ENCODE data around the gene SP7.
A peak's percentile ranks its signal among the peaks of the same experiment; 100 is the strongest.
"Not testable (repeated sequence)": the region's sequence is repeated elsewhere in the genome, so short reads cannot be mapped to it uniquely, and the experiment has no call there.

SP7 gene

GRCh38 chr12:53300187-53300586 lies 36.0 kb downstream of the SP7 start:
- Mint-ChIP-seq H3K36me3 (ENCODE audit: low read depth) (peaks cover 36% of the 10 kb centered on the region), H3K9me3 (no peaks in the 10 kb centered on the region), H3K27me3 (ENCODE audit: low read depth) (no peaks in the 10 kb centered on the region), H3K4me1 (peaks cover 52% of the 10 kb centered on the region), H3K27ac (peak overlapping the region; percentile 79 to 94 (median 85)), H3K4me3 (peak overlapping the region; percentile 93 to 100 (median 98))
- TF ChIP-seq, protein P1, sequence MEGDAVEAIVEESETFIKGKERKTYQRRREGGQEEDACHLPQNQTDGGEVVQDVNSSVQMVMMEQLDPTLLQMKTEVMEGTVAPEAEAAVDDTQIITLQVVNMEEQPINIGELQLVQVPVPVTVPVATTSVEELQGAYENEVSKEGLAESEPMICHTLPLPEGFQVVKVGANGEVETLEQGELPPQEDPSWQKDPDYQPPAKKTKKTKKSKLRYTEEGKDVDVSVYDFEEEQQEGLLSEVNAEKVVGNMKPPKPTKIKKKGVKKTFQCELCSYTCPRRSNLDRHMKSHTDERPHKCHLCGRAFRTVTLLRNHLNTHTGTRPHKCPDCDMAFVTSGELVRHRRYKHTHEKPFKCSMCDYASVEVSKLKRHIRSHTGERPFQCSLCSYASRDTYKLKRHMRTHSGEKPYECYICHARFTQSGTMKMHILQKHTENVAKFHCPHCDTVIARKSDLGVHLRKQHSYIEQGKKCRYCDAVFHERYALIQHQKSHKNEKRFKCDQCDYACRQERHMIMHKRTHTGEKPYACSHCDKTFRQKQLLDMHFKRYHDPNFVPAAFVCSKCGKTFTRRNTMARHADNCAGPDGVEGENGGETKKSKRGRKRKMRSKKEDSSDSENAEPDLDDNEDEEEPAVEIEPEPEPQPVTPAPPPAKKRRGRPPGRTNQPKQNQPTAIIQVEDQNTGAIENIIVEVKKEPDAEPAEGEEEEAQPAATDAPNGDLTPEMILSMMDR (IDR thresholded peaks at IDR 0.05; ENCODE audit: unreplicated experiment in 3 of 3): no peak

DNA sequence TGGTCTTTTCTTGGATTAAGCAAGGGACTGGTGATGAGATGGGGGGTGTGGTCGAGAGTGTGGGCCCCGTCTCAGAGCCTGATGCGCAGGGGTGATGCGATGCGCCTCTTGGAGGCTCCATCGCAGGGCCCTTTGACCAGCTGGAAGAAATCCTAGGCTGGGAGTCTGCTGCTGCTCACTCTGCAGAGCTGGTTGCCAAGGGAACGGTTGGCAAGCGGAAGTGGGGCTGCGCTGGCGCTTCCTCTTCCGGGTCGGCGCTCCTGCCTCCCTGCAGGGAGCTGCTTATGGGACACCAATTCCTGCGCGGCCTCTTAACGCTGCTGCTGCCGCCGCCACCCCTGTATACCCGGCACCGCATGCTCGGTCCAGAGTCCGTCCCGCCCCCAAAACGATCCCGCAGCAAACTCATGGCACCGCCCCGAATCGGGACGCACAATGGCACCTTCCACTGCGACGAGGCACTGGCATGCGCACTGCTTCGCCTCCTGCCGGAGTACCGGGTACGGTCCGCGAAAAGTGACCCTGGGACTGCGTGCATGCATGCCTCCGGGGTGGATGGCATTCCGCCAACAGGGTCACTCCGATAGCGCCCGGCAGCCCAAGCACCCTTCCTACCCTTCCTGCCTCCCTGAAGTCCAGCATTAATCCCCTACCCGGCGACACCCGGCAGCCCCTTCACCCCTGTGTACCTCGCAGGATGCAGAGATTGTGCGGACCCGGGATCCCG lies 36.5 kb downstream of the SP7 start, which contains the start of gene MYG1:
MYG1 (plus strand) TSS at position 242 of the 727 bp plus-strand sequence; CDS start at position 285, 43 bp downstream.
- H3K27ac Mint-ChIP-seq: peak within 1 kb of the TSS; percentile 79 to 94 (median 85)
- peaks cover 58% of the 10 kb centered on the region for H3K4me1 Mint-ChIP-seq
- TF ChIP-seq, protein P1 (IDR thresholded peaks at IDR 0.05; ENCODE audit: unreplicated experiment in 3 of 3): peak; percentile 18 to 47 (median 41)
- H3K27me3 Mint-ChIP-seq (ENCODE audit: low read depth): no peaks in the 10 kb centered on the region
- H3K36me3 Mint-ChIP-seq (ENCODE audit: low read depth): peaks cover 34% of the 10 kb centered on the region
- peak within 1 kb of the TSS; percentile 93 to 100 (median 98) for H3K4me3 Mint-ChIP-seq
- no peaks in the 10 kb centered on the region for H3K9me3 Mint-ChIP-seq

GRCh38 chr12:53299101-53299453 lies 37.1 kb downstream of the SP7 start:
- TF ChIP-seq, protein P1 (IDR thresholded peaks at IDR 0.05; ENCODE audit: unreplicated experiment in 3 of 3): no peak
- peak overlapping the region; percentile 79 to 94 (median 85) for H3K27ac Mint-ChIP-seq
- H3K27me3 Mint-ChIP-seq (ENCODE audit: low read depth): no peaks in the 10 kb centered on the region
- H3K4me3 Mint-ChIP-seq: peak overlapping the region; percentile 93 to 100 (median 98)
- peaks cover 33% of the 10 kb centered on the region for H3K36me3 Mint-ChIP-seq (ENCODE audit: low read depth)
- peaks cover 58% of the 10 kb centered on the region for H3K4me1 Mint-ChIP-seq
- no peaks in the 10 kb centered on the region for H3K9me3 Mint-ChIP-seq

GRCh38 chr12:53298164-53298563 lies 38.0 kb downstream of the SP7 start:
- Mint-ChIP-seq H3K27me3 (ENCODE audit: low read depth) (no peaks in the 10 kb centered on the region), H3K4me1 (peaks cover 63% of the 10 kb centered on the region), H3K36me3 (ENCODE audit: low read depth) (peaks cover 36% of the 10 kb centered on the region), H3K9me3 (no peaks in the 10 kb centered on the region), H3K4me3 (peak overlapping the region; percentile 81 to 99 (median 98)), H3K27ac (no peak overlapping the region)
- TF ChIP-seq, protein P1 (IDR thresholded peaks at IDR 0.05; ENCODE audit: unreplicated experiment in 3 of 3): no peak

- H3K27me3 Mint-ChIP-seq (ENCODE audit: low read depth); H3K9me3 Mint-ChIP-seq: not testable (repeated sequence)
- peak overlapping the region; percentile 98 to 100 (median 99) for H3K4me3 Mint-ChIP-seq
- H3K4me1 Mint-ChIP-seq: peaks cover 57% of the 10 kb centered on the region
- H3K27ac Mint-ChIP-seq: peak overlapping the region; percentile 99 to 100 (median 100)
- peaks cover 34% of the 10 kb centered on the region for H3K36me3 Mint-ChIP-seq (ENCODE audit: low read depth)
These were observed 39.0 kb downstream of the SP7 start for GRCh38 chr12:53297106-53297505.

DNA sequence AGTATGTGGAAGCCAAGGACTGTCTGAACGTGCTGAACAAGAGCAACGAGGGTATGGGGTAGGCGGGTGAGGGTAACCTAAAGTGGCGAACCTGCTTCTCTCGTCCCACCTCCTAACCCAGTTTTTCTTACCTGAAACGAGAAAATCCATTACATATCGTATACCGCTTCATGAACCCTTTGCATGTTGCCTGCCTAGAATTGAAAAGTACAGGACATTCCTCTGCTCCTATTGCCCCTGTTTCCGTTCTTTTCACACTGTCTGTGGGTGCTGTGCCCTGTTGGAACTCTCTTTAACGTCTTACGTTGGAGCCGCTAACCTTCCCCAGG lies 40.3 kb downstream of the SP7 start:
- no peaks in the 10 kb centered on the region for H3K9me3 Mint-ChIP-seq
- peak overlapping the region; percentile 98 to 100 (median 99) for H3K4me3 Mint-ChIP-seq
- H3K27ac Mint-ChIP-seq: peak overlapping the region; percentile 99 to 100 (median 100)
- H3K36me3 Mint-ChIP-seq (ENCODE audit: low read depth): peaks cover 39% of the 10 kb centered on the region
- TF ChIP-seq, protein P1 (IDR thresholded peaks at IDR 0.05; ENCODE audit: unreplicated experiment in 3 of 3): no peak
- H3K27me3 Mint-ChIP-seq (ENCODE audit: low read depth): no peaks in the 10 kb centered on the region
- H3K4me1 Mint-ChIP-seq: peaks cover 50% of the 10 kb centered on the region

Data from nephron (organoid).